KMS-11 (cell line): Measurements from ENCODE around the gene PNRC2.

ENCODE experiments used
- H2AFZ ChIP-seq: fragments of 200-600 bp; sonication (generic); 2 replicates; pipeline ENCODE4 v1.6.1; 2016; ENCODE audit warnings: antibody characterized with exemption, mixed run types, low read depth
- H3K27ac ChIP-seq: fragments of 200-600 bp; sonication (generic); 2 replicates; pipeline ENCODE4 v1.6.1; 2016; ENCODE audit warnings: mild to moderate bottlenecking, mixed run types
- H3K27me3 ChIP-seq: fragments of 200-600 bp; sonication (generic); 2 replicates; pipeline ENCODE4 v1.6.1; 2017; ENCODE audit warnings: mild to moderate bottlenecking, low read depth, mixed run types, moderate library complexity; ENCODE audit not compliant: insufficient read depth
- H3K36me3 ChIP-seq: fragments of 200-600 bp; sonication (generic); 2 replicates; pipeline ENCODE4 v1.6.1; 2017; ENCODE audit warnings: mild to moderate bottlenecking, mixed run types; ENCODE audit not compliant: insufficient read depth
- H3K4me1 ChIP-seq: fragments of 200-600 bp; sonication (generic); 2 replicates; pipeline ENCODE4 v1.6.1; 2016; ENCODE audit warnings: mild to moderate bottlenecking, low read depth, mixed run types; ENCODE audit not compliant: poor library complexity, severe bottlenecking
- H3K4me2 ChIP-seq: fragments of 200-600 bp; sonication (generic); 2 replicates; pipeline ENCODE4 v1.7.0; 2016; ENCODE audit warnings: mild to moderate bottlenecking, mixed run types
- H3K4me3 ChIP-seq: fragments of 200-600 bp; sonication (generic); IDR thresholded peaks from 2 replicates; pipeline ENCODE4 v1.6.1; 2017; ENCODE audit warnings: low read depth, low read length, mixed read lengths; ENCODE audit not compliant: insufficient read depth
- H3K79me2 ChIP-seq: fragments of 200-600 bp; sonication (generic); 2 replicates; pipeline ENCODE4 v1.6.1; 2016; ENCODE audit warnings: low read depth, mixed run types; ENCODE audit not compliant: insufficient read depth
- H3K9ac ChIP-seq: fragments of 200-600 bp; sonication (generic); 2 replicates; pipeline ENCODE4 v1.6.1; 2016; ENCODE audit warnings: mild to moderate bottlenecking, mixed run types
- H4K20me1 ChIP-seq: fragments of 200-600 bp; sonication (generic); 2 replicates; pipeline ENCODE4 v1.6.1; 2016; ENCODE audit warnings: mild to moderate bottlenecking, mixed run types; ENCODE audit not compliant: insufficient read depth
- CTCF ChIP-seq: fragments of 200-600 bp; sonication (generic); conservative IDR thresholded peaks from 2 replicates; pipeline ENCODE4 v1.6.1; 2017; ENCODE audit warnings: low read depth, mild to moderate bottlenecking, antibody characterized with exemption, low read length, moderate library complexity, mixed read lengths

The PNRC2 gene

GRCh38 chr1:23931491-23931880 is 28.1 kb upstream of the PNRC2 start:
- no peaks in the 10 kb centered on the region for H3K79me2 ChIP-seq
- H3K27ac ChIP-seq: no peak overlapping the region
- H4K20me1 ChIP-seq: no peaks in the 10 kb centered on the region
- no peaks in the 10 kb centered on the region for H3K36me3 ChIP-seq
- no peak for TF ChIP-seq CTCF
- no peak overlapping the region for H3K4me2 ChIP-seq
- no peak overlapping the region for H3K9ac ChIP-seq
- no peak overlapping the region for H3K4me3 ChIP-seq
- H3K27me3 ChIP-seq: no peaks in the 10 kb centered on the region
- no peak overlapping the region for H2AFZ ChIP-seq
- H3K4me1 ChIP-seq: no peaks in the 10 kb centered on the region

GRCh38 chr1:23936481-23937176 is 23.0 kb upstream of the PNRC2 start:
- Histone ChIP-seq H3K27ac (no peak overlapping the region), H3K4me2 (no peak overlapping the region), H2AFZ (no peak overlapping the region), H3K79me2 (no peaks in the 10 kb centered on the region), H3K4me1 (no peaks in the 10 kb centered on the region), H3K36me3 (no peaks in the 10 kb centered on the region), H3K27me3 (no peaks in the 10 kb centered on the region), H3K9ac (no peak overlapping the region), H3K4me3 (no peak overlapping the region), H4K20me1 (no peaks in the 10 kb centered on the region)
- no peak for TF ChIP-seq CTCF

- Histone ChIP-seq H3K36me3 (no peaks in the 10 kb centered on the region), H3K4me3 (no peak overlapping the region), H4K20me1 (no peaks in the 10 kb centered on the region), H3K9ac (no peak overlapping the region), H3K4me1 (no peaks in the 10 kb centered on the region), H3K79me2 (no peaks in the 10 kb centered on the region), H3K27ac (no peak overlapping the region), H3K27me3 (no peaks in the 10 kb centered on the region), H3K4me2 (no peak overlapping the region), H2AFZ (no peak overlapping the region)
- no peak for TF ChIP-seq CTCF
Observed at GRCh38 chr1:23947366-23947765, 12.3 kb upstream of the PNRC2 start.

- Histone ChIP-seq H3K4me2 (no peak overlapping the region), H3K9ac (no peak overlapping the region), H2AFZ (no peak overlapping the region), H3K4me1 (peaks cover 2% of the 10 kb centered on the region), H4K20me1 (no peaks in the 10 kb centered on the region), H3K79me2 (no peaks in the 10 kb centered on the region), H3K27ac (no peak overlapping the region), H3K27me3 (no peaks in the 10 kb centered on the region), H3K4me3 (no peak overlapping the region), H3K36me3 (no peaks in the 10 kb centered on the region)
- TF ChIP-seq CTCF: no peak
Observed at GRCh38 chr1:23953020-23953419, 6.6 kb upstream of the PNRC2 start.
